HT1080 (cell line): ENCODE data around the gene EGLN2. TPM values are rescaled to one million over a fixed set of nuclear protein-coding genes. Genes with fewer than 3 reads are reported as not detected.
"Not testable (repeated sequence)": the region's sequence is repeated elsewhere in the genome, so short reads cannot be mapped to it uniquely, and the experiment has no call there.

Source experiments
- DNase-seq: peaks from one replicate; pipeline ENCODE4 v3.0.0-alpha.2; 2015; ENCODE audit warnings: low read depth
- total RNA-seq: library from RNA; depleted of rRNA; stranded (reverse); fragments of >200 nt; shearing (Covaris generic); gene quantifications from 2 replicates; pipeline ENCODE4 v1.2.3, GENCODE V29; 2014

Gene EGLN2
- total RNA-seq, 1 experiment from 2014 or later: 117 TPM

GRCh38 chr19:40801426-40802299 is 2.7 kb downstream of the EGLN2 start:
- no peak for DNase-seq

DNA sequence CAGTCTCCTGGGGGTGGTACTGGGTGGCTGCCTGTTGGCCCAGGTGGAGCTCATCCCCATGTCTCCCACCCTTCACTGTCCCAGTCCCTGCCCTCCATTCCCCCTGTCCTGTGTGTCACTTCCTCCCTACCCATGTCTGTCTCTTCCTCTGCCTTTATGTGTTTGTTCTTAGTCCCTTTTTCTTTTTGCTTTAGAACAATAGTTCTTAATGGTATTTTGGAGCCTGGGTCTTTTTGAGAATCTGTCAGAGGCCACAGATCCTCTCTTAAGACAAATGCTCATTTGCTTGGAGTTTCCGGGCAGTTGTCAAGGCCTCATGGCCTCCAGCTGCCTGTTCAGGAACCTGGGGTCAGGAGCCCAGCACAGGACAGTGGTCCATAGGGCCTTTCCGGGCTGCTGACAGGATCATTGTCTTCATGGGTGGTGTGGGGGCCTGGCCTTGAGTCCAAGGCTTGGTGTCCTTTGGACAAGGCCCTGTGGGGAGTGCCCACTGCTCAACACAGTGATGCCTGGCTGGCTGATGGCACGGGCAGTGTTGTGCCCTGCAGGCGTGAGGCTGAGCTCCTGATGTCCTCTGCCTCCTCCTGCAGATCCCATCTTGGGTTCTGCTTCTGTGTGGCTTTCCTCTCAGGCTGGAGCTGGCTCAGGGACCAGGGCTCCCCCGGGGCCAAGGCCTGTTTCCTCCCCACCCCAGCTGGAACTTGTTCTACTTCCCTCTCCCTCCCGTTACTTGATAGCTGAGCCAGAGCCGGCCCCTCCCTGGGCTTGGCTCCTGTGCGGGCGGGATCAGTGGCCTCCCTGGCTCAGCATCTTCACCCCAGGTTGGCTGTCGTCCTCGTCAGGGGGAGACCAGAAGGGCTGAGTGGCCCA is 3.5 kb downstream of the EGLN2 start:
- DNase-seq: no peak

- no peak for DNase-seq
Measured at GRCh38 chr19:40803170-40803856, 4.3 kb downstream of the EGLN2 start.

DNA sequence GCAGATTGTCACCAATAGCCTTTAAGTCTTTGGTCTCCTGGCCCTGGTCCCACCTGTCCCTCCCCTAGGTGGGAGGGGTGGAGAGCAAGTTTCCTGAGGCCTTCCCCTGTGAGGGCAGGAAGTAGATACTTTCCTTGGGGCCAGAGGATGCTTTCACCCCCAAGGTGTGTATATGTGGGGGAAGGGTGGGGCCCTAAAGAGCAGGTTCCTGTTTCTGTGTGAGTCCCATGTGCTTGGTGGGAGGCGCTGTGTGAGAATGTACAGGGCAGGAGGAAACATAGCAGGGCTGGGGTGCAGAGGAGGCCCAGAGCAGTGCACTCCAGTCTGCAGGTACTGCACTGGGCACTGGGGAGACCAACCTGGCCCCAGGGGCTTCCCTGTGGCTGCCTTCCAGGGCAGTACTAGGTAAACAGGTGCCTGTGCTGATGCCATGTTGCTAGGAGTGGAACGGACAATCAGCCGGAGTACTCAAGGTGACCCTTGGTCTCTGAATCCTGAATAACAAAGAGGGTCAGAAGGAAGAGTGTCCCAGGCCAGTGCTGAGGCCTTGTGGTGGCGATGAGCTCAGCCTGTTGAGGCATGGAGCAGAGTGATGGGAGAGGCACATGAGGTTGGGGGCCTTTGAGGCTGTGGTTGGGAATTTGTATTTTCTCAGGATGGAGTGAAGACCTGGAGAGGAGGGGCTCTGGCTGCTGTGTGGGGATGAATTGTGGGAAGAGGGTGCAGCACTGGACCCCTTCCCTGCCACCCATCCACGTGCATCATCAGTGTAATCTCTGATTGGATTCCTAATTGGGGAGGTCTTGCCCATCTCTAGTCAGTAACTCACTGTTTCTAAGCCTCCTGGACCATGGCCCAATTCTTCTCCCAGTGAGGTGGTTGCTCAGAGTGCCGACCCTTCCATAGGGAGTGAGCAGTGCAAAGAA is 5.1 kb downstream of the EGLN2 start:
- DNase-seq: no peak

DNA sequence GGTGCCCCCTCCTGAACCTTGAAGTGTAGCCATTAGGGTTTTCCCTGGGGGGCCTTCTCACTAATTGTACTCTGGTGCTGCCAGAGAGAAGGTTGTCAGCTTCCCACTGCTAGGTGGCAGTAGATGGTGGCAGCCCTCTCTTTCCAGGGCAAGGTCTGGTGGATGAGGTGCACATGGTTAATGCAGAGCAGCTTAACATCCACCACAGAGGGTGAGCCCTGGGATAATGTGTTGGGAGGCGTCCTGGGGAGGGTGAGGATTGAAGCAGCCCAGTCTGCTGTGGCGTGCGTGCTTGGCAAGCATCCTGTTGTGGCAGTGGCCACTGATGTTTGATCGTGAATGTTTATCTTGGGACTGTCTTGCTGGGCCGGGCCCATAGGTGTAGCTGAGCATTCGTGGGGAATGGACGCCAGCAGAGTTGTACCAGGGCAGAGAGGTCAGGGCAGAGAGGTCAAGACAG is 5.8 kb downstream of the EGLN2 start:
- DNase-seq: no peak

DNA sequence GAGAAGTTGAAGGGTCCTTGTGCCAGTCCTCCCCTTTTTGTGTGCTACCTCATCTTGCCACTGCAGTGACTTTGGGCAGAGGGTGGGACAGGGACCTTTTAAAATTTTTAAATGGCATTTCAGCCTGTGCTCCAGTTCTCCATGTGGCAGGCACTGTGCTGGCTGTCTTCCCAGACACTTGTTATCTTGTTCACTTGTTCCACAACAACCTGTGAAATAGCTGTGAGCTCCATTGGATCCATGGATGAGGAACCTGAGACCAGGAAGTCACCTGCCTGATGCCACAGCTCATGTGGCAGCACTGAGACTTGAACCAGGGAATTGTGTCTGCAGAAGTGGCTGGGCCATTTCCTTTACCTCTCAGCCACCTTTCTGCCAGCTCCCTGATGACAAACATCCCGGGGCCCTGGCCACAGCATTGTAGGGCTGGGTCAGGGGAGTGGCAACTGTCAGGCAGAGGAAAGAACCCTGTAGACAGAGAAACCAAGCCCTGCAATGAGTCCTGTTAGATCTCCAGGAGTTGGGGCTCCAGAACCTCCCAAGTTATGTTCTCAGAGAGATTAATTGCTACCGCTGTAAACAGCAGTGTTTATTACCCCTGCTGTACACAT is 6.4 kb downstream of the EGLN2 start:
- no peak for DNase-seq

DNA sequence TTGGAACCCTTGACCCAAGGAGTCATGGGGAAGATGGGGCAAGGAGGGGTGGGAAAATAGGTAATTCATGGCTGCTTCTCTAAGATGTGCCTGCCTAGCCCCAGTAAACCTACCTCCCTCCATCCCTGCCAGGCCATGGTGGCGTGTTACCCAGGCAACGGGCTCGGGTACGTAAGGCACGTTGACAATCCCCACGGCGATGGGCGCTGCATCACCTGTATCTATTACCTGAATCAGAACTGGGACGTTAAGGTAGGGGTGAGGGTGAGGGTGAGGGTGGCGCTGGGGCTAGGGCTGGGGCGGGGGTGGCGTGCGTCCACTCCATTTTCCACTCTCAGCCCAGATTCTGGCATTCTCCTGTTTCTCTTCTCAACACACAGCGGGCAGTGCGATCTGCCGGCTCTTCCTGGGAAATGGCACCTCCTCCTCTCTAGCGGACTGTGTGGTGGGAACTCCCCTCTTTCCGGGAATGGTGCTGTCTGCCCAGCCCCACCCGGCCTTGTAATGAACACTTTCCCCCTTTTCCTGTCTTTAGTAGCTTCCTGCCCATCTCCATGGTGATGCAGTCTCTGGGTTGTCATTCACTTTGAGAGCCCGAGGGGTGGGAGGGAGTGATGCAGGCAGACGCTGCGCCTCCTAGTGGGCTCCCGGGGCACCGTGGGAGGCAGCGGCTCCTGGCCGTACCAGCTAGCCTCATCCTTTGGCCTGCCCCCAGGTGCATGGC is 7.6 kb downstream of the EGLN2 start:
- peak; percentile 98 for DNase-seq

- no peak for DNase-seq
Measured at GRCh38 chr19:40807147-40808020, 8.4 kb downstream of the EGLN2 start.

- DNase-seq: no peak
Measured at GRCh38 chr19:40808021-40808325, 9.0 kb downstream of the EGLN2 start.

GRCh38 chr19:40808497-40808896 is 9.5 kb downstream of the EGLN2 start:
- DNase-seq: no peak

GRCh38 chr19:40809358-40810086 is 10.5 kb downstream of the EGLN2 start:
- DNase-seq: no peak

- no peak for DNase-seq
Measured at GRCh38 chr19:40810160-40810559, 11.2 kb downstream of the EGLN2 start.

DNA sequence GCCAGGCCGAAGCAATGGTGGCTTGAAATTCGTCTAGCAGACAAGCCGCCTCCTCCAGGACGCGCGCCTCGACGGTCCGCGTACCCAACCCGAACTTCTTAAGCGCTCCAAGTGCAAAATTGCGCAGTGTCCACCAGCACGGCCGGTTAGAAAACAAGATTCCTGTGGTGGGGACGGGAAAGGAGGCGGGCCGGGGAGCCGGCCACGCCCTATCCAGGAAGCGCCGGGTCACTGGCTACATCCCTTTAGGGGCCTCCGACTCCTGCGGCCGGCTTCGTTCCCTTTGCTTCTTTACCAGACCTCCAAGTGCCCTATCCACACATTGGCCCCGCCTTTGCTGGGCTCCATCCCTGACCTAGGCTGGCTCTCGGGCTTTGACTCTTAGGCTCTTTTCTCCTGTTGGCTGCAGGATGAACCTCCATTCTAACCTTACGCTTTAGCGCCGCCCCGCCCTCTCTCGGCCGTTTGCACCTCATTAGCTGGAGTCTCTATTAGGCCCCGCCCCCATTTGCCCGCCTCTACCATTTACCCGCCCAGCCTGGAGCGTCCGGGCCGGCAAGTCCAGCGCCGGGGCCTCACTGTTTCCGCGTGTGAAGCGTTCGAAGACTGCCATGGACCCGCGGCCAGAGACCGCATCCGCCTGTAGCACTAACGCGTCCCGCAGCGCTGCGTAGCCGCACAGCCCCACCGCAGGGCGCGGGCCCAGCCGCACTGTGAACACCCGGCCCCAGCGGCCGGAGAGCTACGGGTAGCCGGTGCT is 11.8 kb downstream of the EGLN2 start:
- DNase-seq: not testable (repeated sequence)

- no peak for DNase-seq
Measured at GRCh38 chr19:40811478-40812341, 12.7 kb downstream of the EGLN2 start.

DNA sequence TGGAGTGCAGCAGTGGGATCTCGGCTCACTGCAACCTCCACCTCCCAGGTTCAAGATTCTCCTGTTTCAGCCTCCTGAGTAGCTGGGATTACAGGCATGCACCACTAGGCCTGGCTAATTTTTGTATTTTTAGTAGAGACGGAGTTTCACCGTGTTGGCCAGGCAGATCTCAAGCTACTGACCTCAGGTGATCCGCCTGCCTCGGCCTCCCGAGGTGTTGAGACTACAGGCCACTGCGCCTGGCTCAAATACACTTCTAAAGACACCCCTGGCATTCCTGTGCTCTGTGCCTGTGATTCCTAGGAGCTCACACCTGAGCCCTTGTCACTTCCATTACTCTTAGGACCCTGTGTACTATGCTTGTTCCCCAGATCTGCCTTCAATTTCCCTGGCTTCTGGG is 13.6 kb downstream of the EGLN2 start:
- not testable (repeated sequence) for DNase-seq

GRCh38 chr19:40813182-40813581 is 14.2 kb downstream of the EGLN2 start:
- no peak for DNase-seq
